ENCODE data around the gene IKBKE. TPM values are rescaled to one million over a fixed set of nuclear protein-coding genes. Genes with fewer than 3 reads are reported as not detected.

Gene IKBKE
- total and polyA plus RNA-seq, 2 of the 8 experiments (the other 6 are each of a cell fraction or from before 2014, with no cell fraction given) = 8.6 to 12.0 TPM

DNA sequence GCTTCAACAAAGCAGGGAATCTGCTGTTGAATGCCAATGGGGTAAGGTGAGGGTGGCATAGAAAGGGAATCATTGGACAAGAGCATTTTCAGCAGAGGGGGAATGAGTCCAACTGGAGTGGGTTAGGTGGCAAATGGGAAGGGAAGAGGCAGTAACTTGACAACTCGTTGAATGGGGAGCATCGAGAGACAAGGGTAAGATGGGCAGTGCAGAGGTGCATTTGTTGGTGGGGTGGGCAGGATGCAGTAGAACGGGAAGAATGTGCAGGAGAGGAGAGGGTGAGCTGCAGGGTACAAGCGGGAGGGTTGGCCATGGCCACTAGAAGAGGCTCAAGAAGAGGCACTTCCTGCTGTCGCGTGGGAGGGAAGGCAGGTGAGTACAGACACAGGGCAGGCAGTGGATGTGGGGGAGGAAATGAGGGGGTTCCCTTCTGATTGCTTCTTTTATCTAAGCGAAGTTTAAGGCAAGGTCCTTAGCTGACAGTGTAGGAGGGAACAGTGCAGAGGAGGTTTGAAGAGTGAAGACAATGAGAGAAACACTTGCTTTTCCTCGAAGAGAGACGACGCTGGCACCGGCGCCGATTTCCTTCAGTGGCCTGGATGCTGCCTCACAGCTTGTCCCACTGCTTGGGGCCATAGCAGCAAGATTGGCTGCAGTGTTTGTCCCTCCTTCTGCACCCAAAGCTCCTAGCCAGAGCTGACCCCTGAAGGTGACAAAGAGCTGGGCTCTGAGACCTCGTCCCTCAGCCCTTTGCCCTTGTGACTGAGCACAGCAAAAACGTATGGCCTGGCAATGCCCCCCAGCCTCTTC, 3.2 kb upstream of the IKBKE start:
- Histone ChIP-seq H2BK12ac (ENCODE audit: low read depth, low read length) (no peak overlapping the region), H3K79me2 (ENCODE audit: control insufficient read depth in 1 of 2, insufficient read depth in 2 of 2, low read length in 2 of 2) (no peaks in the 10 kb centered on the region), H3K18ac (ENCODE audit: extremely low read depth, low read length) (0 out of 2 replicates have a peak overlapping the region, but pooled peaks have one; percentile 13), H3K23me2 (ENCODE audit: low read depth, low read length) (peaks cover 9% of the 10 kb centered on the region; the same call in 1 of the 2 replicates), H3K79me1 (ENCODE audit: low read depth, low read length) (no peaks in the 10 kb centered on the region; the same call in 1 of the 2 replicates), H3K4me3 (ENCODE audit: extremely low read depth in 1 of 4, insufficient read depth in 2 of 4, low read depth in 3 of 4, low read length in 4 of 4) (no peak overlapping the region), H4K8ac (ENCODE audit: extremely low read depth, insufficient read depth, low read length) (no peak overlapping the region), H3K56ac (replicated peaks; ENCODE audit: insufficient read length, low read depth, low read length) (no peak overlapping the region), H2AK5ac (ENCODE audit: low read depth, low read length) (no peak overlapping the region), H2AFZ (ENCODE audit: low read length) (no peak overlapping the region), H4K20me1 (replicated peaks in 1 of 2; ENCODE audit: control insufficient read depth in 1 of 2, insufficient read depth in 2 of 2, low read length in 2 of 2) (peaks cover 0 to under 1% of the 10 kb centered on the region in 2 experiments), H4K5ac (ENCODE audit: insufficient read length, low read depth, low read length) (no peak overlapping the region), H3K27me3 (replicated peaks in 1 of 4; ENCODE audit: control insufficient read depth in 3 of 4, extremely low read depth in 1 of 4, insufficient read depth in 3 of 4, low read length in 3 of 4) (peaks cover 0 to 3% (median 0%) of the 10 kb centered on the region in 4 experiments; a peak in 2 of 7 replicates), H3K27ac (ENCODE audit: low read depth, low read length) (no peak overlapping the region), H3K36me3 (ENCODE audit: control insufficient read depth in 2 of 4, insufficient read depth in 4 of 4, low read length in 3 of 4) (no peaks in the 10 kb centered on the region; a peak in 1 of 8 replicates), H3K23ac (ENCODE audit: insufficient read length) (no peak overlapping the region), H2BK5ac (ENCODE audit: low read depth, low read length) (0 out of 2 replicates have a peak overlapping the region, but pooled peaks have one; percentile 10), H3K4ac (replicated peaks; ENCODE audit: insufficient read length, low read depth, low read length) (no peak overlapping the region), H2BK20ac (ENCODE audit: low read length) (no peak overlapping the region), H3K4me1 (replicated peaks in 1 of 4; ENCODE audit: control insufficient read depth in 3 of 4, insufficient read depth in 4 of 4, low read length in 3 of 4) (peaks cover 3 to 27% (median 14%) of the 10 kb centered on the region in 4 experiments), H2BK15ac (ENCODE audit: low read length) (peak overlapping the region; percentile 8; the same call in 1 of the 2 replicates), H2BK120ac (replicated peaks; ENCODE audit: low read depth, low read length) (no peak overlapping the region), H3K9me3 (ENCODE audit: insufficient read depth in 2 of 2, low read depth in 1 of 2, low read length in 1 of 2) (no peaks in the 10 kb centered on the region), H3K4me2 (ENCODE audit: insufficient read depth in 1 of 2, low read depth in 2 of 2, low read length in 2 of 2) (no peak overlapping the region; a peak in 1 of 4 replicates), H3K14ac (ENCODE audit: insufficient read length) (no peak overlapping the region), H3K9ac (replicated peaks in 1 of 4; ENCODE audit: extremely low read depth in 1 of 4, low read depth in 3 of 4, low read length in 3 of 4) (no peak overlapping the region), H4K91ac (replicated peaks; ENCODE audit: insufficient read length, low read length) (no peak overlapping the region)
- FAIRE-seq (no peak), DNase-seq (ENCODE audit: low read depth in 1 of 2, low spot score in 2 of 2) (no peak)
- WGBS, 2 experiments (ENCODE audit: extremely low coverage in 1 of 2, insufficient coverage in 1 of 2, insufficient read length in 1 of 2, insufficient replicate concordance in 2 of 2, low coverage in 1 of 2, low lambda C conversion rate in 2 of 2, missing lambda C conversion rate in 1 of 2) = 82% methylated on average over 15 of the region's 15 CpGs; no CpG with 5 or more reads in 1 of the 2 experiments
- ChIA-PET CTCF (ENCODE audit: partially characterized antibody) (interaction anchor here (0.8 to 1.7 kb wide), 10 partner anchors 11 to 433 kb away, joined by 3 to 11 read pairs (median 4); no protein-coding TSS in a partner anchor), POLR2A (ENCODE audit: partially characterized antibody) (interaction anchor here (0.6 to 1.0 kb wide), 2 partner anchors 12 to 143 kb away, joined by 3 to 4 read pairs; no protein-coding TSS in a partner anchor)
- TF ChIP-seq MAX (IDR thresholded peaks at IDR 0.05) (no peak), SIRT6 (IDR thresholded peaks at IDR 0.05; ENCODE audit: low read length) (no peak), MAFK (IDR thresholded peaks at IDR 0.05; ENCODE audit: low read depth, low read length) (no peak), ASH2L (IDR thresholded peaks at IDR 0.05; ENCODE audit: low read length) (no peak), RXRA (IDR thresholded peaks at IDR 0.05; ENCODE audit: insufficient read depth, low read depth, low read length) (no peak), SP2 (IDR thresholded peaks at IDR 0.05; ENCODE audit: low read length) (no peak), JUND (IDR thresholded peaks at IDR 0.05; ENCODE audit: low read length) (no peak), SUZ12 (IDR thresholded peaks at IDR 0.05; ENCODE audit: low read length) (no peak), TEAD4 (IDR thresholded peaks at IDR 0.05; ENCODE audit: low read depth, low read length) (no peak), YY1 (IDR thresholded peaks at IDR 0.05; ENCODE audit: low read depth, low read length) (no peak), EGR1 (IDR thresholded peaks at IDR 0.05; ENCODE audit: borderline replicate concordance, low read depth, low read length) (no peak), GABPA (IDR thresholded peaks at IDR 0.05; ENCODE audit: borderline replicate concordance, insufficient read depth, low read length) (no peak)

All from H1 (cell line).